Measurements from ENCODE around the gene ANKRD20A1.
"Not testable (repeated sequence)": the region's sequence is repeated elsewhere in the genome, so short reads cannot be mapped to it uniquely, and the experiment has no call there.

The ANKRD20A1 gene

GRCh38 chr9:67858871-67859270, at the start of gene ANKRD20A1:
TSS of gene ANKRD20A1 (plus strand) at chr9:67858931. CDS start at chr9:67859427, 496 bp downstream.
- in situ Hi-C loops (cut with MboI; ENCODE audit: low sequenced_read_pairs), result not testable (repeated sequence)

DNA sequence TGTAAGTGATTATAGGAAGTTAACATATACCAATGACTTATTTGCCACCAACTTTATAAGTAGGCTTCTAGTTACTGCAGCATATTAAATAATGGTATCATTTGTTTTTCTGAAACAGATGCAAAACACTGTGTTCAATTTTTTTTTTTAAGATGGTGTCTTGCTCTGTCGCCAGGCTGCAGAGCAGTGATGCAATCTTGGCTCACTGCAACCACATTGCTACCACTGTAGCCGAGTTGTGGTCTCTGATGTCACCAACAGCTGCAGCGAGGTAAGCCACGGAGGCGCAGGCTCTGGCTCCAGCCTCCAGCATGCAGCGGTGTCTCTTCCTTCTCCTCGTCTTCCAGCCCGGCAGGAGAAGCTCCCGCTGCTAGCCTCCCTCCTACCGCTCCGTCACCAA, 26.6 kb upstream of the ANKRD20A1 start:
- in situ Hi-C loops (cut with MboI; ENCODE audit: low sequenced_read_pairs), result not testable (repeated sequence)
